HG02759 (cell line): ENCODE measurements around the gene VTI1A.

Source experiments
- ATAC-seq: cut with Tn5 transposase; IDR thresholded peaks from one replicate; pipeline ENCODE4 v1.9.1; 2021; ENCODE audit warnings: mild to moderate bottlenecking, moderate library complexity; ENCODE audit not compliant: unreplicated experiment

The VTI1A gene

GRCh38 chr10:112775381-112775780 lies 328.4 kb downstream of the VTI1A start:
- ATAC-seq, result no peak

- ATAC-seq, result no peak
These were observed 329.1 kb downstream of the VTI1A start for GRCh38 chr10:112775892-112776674.

- no peak for ATAC-seq
These were observed 331.6 kb downstream of the VTI1A start for GRCh38 chr10:112778579-112778978.

DNA sequence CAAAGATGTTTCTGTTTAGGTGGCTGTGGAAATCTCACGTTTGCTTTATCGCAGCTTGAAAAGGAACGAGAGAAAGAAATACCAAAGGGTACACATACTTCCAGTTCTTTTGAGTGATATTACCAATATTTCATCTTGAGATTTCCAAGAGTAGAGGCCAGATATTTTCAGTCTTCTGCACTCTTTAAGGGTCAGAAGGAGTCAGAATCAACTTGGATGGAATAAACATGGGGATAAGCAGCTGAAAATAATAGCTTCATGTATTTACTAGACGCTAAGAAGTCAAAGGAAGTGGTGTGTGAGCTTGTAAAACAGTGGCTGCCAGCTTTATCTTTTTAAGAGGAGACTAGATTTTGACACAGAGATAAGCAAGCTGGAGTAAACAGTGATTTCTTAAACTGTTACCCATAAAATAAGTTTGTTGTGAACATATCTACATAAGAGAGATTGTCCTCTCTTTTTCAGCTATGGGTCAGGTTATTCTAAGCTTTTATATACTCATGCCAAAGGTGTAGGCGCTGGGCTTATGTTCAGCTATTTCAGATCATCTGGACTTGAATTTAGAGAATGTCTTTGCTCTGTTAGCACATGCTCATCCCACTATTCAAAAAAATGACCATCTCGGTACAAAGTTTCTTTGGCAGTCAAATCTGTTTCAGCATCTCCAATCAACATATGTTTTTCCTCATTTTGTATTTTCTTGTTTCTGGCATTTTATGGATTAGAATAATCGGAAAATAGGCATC lies 332.2 kb downstream of the VTI1A start:
- ATAC-seq, result no peak

GRCh38 chr10:112782200-112782907 lies 335.3 kb downstream of the VTI1A start:
- no peak for ATAC-seq

GRCh38 chr10:112783351-112784021 lies 336.5 kb downstream of the VTI1A start:
- ATAC-seq, result no peak

DNA sequence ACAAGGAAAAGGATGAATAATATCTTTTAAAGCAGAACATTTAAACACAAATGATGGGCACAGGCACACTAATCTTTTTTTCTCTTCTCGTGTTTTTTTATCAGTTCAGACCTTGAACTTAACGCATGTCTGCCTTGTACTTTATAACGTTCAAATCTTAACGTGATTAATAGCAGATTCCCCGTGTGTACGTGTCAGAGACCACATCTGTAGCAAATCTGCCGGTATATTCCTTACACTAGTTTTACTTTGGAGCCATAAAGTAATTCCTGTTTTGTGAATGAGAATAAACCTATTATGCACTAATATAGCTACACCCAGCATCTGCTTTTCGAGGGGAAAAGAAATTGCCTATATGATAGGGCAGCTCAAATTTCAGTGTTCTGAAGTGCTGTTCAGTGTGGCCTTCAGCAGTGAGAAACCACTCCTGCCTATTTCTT lies 337.0 kb downstream of the VTI1A start:
- ATAC-seq, result no peak

- ATAC-seq, result no peak
These were observed 338.1 kb downstream of the VTI1A start for GRCh38 chr10:112785089-112785488.

GRCh38 chr10:112789248-112789647 lies 342.2 kb downstream of the VTI1A start:
- no peak for ATAC-seq

GRCh38 chr10:112790030-112790429 lies 343.0 kb downstream of the VTI1A start:
- ATAC-seq, result no peak

DNA sequence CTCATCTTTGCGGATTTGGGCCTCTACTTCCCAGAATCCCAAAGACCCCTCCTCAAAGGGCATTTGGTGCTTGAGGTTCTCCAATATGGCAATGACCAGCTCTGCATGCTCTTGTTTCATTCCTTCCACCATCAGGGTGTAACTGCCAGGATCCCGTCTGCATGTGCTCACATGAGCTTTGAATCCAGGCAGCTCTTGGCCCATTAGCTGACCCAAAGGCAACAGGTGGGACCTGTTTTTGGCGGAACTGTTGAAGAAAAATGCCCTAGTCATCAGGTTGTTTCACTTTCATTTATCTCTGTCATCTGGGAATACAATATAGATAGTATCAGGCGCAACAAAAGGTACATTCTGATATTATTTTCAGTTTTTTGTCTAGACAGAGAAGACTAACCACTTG lies 343.9 kb downstream of the VTI1A start:
- ATAC-seq, result no peak

- ATAC-seq, result no peak
These were observed 344.4 kb downstream of the VTI1A start for GRCh38 chr10:112791447-112791846.

GRCh38 chr10:112792487-112793201 lies 345.6 kb downstream of the VTI1A start:
- ATAC-seq, result no peak

- ATAC-seq, result no peak
These were observed 346.3 kb downstream of the VTI1A start for GRCh38 chr10:112793202-112793921.

GRCh38 chr10:112794201-112794600 lies 347.2 kb downstream of the VTI1A start:
- no peak for ATAC-seq

DNA sequence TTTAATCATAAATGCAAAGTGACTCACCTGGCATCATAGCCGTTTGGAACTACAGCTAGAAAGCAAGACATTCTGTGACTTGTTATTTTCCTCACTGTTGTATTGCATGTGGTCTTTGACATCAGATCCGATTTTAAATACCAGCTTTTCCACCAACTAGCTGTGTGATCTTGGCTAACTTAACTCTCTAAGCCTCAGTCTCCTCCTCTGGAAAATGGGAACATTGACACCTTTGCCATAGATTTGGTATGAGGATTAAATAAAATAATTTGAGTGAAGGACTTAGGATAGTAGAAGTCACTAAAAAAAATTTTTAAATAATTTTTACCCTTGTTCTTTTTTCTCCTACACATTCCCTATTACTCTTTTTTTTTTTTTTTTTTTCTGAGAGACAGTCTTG lies 348.1 kb downstream of the VTI1A start:
- ATAC-seq, result no peak

- ATAC-seq, result no peak
These were observed 350.2 kb downstream of the VTI1A start for GRCh38 chr10:112797197-112797596.

DNA sequence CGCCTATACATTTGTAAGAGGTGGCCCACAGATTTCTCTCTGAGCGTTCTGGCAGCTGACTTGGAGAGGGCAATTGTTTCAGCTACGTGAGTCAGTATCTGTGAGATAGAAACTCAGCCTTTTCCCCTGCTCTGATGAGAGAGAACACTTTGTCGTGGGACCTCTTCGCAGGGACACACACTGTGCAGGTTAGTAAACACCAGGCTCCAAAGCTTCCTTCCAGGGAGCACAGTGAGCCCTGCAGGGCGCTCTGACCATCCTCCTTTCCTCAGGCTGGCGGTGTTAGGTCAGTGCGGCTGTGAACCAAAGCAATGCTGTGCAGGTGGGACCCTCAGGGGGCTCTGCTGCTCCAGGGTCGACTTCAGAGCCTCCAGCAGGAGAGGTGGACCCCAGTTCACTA lies 350.8 kb downstream of the VTI1A start:
- no peak for ATAC-seq

- ATAC-seq, result no peak
These were observed 352.0 kb downstream of the VTI1A start for GRCh38 chr10:112799038-112799437.
